DND-41 (cell line): ENCODE data around the gene KCNK16.

ENCODE experiments used
- EZH2 ChIP-seq: IDR thresholded peaks from 3 replicates; pipeline ENCODE4 v1.6.1; 2012; ENCODE audit warnings: borderline replicate concordance, low read depth, mild to moderate bottlenecking, moderate library complexity, low read length, inconsistent platforms; ENCODE audit not compliant: severe bottlenecking
- TF ChIP-seq, protein P1 (sequence below): IDR thresholded peaks from 2 replicates; pipeline ENCODE4 v1.5.1; 2012; ENCODE audit warnings: borderline replicate concordance, low read length, moderate library complexity, mild to moderate bottlenecking; ENCODE audit not compliant: poor library complexity, severe bottlenecking; ENCODE audit errors: extremely low read depth

DNA sequence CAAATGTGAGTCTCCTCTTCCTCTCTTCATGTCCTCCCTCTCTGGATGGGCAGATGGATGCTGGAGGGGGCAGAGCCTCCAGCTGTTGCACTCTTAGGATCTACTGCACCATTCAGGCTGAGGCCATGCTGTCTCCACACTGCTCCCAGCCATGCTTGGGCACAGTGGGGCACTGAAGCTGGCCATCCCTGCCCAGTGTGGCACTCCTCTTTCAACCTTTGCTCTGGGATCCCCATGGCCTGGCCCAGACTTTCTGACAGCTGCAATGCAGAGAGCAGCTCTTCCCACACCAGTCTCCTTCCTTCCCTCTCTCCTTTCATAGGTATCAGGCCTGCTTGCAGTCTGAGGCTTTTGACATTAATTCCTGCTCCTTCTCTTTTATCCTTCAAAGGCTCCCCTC is 17.6 kb downstream of the KCNK16 start:
- TF ChIP-seq, protein P1, sequence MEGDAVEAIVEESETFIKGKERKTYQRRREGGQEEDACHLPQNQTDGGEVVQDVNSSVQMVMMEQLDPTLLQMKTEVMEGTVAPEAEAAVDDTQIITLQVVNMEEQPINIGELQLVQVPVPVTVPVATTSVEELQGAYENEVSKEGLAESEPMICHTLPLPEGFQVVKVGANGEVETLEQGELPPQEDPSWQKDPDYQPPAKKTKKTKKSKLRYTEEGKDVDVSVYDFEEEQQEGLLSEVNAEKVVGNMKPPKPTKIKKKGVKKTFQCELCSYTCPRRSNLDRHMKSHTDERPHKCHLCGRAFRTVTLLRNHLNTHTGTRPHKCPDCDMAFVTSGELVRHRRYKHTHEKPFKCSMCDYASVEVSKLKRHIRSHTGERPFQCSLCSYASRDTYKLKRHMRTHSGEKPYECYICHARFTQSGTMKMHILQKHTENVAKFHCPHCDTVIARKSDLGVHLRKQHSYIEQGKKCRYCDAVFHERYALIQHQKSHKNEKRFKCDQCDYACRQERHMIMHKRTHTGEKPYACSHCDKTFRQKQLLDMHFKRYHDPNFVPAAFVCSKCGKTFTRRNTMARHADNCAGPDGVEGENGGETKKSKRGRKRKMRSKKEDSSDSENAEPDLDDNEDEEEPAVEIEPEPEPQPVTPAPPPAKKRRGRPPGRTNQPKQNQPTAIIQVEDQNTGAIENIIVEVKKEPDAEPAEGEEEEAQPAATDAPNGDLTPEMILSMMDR: no peak
- TF ChIP-seq EZH2: no peak
